ENCODE data around the gene KCNA1.

GRCh38 chr12:4865246-4865645, 44.5 kb upstream of the KCNA1 start:
- no peak for TF ChIP-seq CTCF (IDR thresholded peaks at IDR 0.05; ENCODE audit: low read length)
- no peak for TF ChIP-seq EZH2 (IDR thresholded peaks at IDR 0.05; ENCODE audit: borderline replicate concordance, low read length)

Measured in OCI-LY1 (cell line).